Posterior cingulate gyrus (tissue), 11 donors: ENCODE results near the gene CEP57L1.

Experiments used
- DNase-seq, 10 donors: peaks; one replicate each; pipeline versions ENCODE4 v3.0.0 to v3.0.0-alpha.2; 2020 to 2021; ENCODE audit warnings: mixed read lengths in 3 of 10
- intact Hi-C: fragments of 100-400 bp; cut with DNase I; formaldehyde crosslinking; loops from one replicate; pipeline ENCODE4 v1.15.1; 2023

CEP57L1 gene

DNA sequence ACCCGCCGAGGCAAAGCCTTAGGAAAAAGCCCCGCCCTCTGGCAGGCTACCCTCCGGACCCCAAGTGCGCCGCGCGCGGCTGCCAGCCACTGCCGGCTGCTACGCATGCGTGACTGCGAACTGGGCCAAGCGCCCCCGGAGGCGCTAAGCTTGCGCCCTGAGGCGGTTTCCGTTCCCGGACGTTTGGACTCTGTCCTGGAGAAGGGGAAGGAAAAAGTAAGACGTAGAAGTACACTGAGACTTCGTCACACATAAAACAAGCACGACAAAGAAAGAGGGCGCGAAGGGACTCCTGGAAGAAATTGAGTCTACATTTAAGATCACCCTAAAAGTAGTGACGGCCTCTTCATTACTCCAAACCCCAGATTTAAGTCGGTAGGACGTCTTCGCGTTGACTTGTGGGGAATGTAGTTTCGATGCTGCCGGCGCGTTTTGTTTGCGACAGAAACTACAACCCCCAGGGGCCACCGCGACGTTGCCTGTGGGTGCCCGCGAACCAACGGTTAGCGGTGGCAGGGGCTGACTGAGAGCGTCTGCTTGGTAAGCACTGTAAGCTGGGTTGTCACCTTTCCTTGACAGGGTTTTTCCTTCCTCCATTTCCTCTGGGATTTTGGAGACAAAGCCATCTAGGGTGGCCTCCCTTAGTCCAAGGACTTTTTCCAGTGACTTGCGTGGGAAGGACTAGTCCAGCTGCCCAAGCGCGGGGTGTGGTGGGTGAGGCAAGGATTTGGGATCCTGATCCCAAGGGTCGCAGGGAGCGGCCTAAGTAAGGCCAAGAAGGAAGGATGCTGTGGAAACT is at the start of gene CEP57L1:
Gene CEP57L1, plus strand, starts transcription at position 472 of the 799 bp plus-strand sequence. CDS start 49,715 bp downstream, outside the sequence.
- intact Hi-C loops = loop anchor here (2.0 kb wide), 1 partner anchor 288 kb away; the partner anchor contains the start of gene CD164

DNA sequence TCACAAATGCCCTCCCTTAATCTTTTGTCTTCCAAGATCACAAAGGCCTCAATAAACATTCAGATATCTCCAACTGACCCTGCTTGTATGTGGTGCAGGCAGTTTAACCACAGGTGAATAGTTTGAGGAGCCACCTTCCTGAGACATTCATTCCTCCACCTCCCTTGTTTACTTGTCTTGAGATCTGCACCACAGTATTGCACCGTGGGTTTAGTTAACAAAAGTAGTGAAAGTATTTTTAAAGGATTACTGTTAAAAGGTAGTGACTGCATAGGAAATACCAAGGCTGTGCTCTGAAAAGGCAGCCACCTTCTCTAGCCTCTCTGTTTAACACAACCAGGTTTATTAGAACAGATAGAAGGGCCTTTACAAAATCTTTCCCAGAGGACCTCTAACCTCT is 47.1 kb upstream of the CEP57L1 start:
- no peak for DNase-seq
- intact Hi-C loops = no loop called here

More for the DNA sequence above, at the start of gene CEP57L1:
- peak; percentile 93 to 99 (median 95) for DNase-seq

DNA sequence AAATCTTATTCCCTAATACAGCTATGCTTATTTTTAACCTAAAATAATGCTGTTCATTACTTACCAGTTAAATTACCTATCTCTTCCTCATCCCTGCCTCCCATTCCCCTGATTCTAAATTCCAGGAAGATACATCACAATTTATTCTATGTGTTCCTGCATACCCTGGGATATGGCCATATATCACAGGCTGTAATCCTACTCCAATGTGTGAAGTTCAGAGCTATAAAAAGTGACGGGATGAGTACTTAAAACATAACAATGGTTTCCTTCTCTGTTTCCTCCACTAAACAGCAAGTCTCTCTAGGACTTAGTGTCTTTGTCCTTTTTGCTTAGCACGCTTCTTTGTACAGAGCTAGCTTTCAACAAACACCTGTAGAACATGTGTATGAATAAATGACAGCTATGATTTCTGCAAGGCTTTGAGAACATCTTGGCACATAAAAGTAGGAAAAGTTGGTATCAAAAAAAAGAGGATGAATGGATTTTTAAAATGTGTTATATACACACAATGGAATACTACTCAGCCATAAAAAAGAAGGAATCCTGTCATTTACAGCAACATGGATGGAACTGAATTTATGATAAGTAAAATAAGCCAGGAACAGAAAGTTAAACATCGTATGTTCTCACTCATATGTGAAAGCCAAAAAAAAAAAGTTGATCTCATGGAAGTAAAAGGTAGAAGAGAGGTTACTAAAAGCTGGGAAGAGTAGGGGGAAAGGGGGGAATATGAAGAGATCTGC is 46.5 kb upstream of the CEP57L1 start:
- intact Hi-C loops = no loop called here
- no peak for DNase-seq

DNA sequence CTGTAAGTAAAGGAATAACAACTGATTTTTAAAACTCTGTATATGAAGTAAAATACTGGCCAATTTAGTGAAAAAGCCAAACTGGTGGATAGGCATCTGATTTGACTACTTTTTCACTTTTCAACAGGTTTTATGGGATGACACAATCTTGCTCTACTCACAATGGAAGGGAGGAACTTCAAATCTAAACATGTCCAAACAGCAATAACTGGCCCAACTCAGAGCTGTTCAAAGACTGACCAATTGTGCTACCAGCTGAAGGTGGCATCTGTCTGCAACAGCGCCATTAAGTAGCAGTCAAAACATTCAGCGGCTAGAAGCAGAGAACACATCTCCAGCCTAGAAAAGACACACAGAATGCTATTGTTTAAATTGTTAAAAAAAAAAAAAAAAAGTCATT is 45.3 kb upstream of the CEP57L1 start:
- intact Hi-C loops = loop anchor here (5.0 kb wide), 1 partner anchor 38 kb away; no protein-coding TSS in a partner anchor

DNA sequence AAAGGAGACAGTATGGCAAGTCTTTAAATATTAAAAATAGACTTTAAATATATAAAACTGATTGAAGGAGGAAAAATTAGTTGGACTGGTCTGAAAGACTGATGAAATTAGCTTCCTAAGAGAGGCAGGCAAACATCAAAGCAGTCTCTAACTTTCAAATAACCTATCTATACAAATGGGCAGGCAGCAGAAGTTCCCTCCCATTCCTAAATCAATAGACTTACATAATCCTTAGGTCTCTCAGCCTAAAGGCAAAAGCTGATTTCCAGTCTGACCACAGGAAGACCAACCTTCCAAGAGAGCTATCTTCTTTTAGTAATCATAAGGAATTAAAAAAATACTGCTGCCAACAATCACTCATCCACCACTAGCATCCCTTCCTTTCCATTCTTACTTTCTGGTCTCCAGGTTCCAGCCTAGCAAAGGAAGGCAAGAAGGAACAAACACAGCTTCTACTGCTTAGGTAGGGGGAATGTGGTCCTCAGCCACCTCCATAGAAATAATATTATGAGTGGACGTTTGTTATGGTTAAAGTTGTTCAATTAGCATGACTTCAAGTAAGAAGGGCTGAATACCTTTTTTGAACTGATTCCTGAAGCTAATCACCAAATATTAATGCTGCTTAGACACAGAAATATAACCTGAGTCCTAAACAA is 44.7 kb upstream of the CEP57L1 start:
- intact Hi-C loops = loop anchor here (5.0 kb wide), 1 partner anchor 38 kb away; no protein-coding TSS in a partner anchor
- no peak for DNase-seq

More for the DNA sequence above, 45.3 kb upstream of the CEP57L1 start:
- DNase-seq = peak in 5 of 10 donors; percentile 11 to 84 (median 27)

DNA sequence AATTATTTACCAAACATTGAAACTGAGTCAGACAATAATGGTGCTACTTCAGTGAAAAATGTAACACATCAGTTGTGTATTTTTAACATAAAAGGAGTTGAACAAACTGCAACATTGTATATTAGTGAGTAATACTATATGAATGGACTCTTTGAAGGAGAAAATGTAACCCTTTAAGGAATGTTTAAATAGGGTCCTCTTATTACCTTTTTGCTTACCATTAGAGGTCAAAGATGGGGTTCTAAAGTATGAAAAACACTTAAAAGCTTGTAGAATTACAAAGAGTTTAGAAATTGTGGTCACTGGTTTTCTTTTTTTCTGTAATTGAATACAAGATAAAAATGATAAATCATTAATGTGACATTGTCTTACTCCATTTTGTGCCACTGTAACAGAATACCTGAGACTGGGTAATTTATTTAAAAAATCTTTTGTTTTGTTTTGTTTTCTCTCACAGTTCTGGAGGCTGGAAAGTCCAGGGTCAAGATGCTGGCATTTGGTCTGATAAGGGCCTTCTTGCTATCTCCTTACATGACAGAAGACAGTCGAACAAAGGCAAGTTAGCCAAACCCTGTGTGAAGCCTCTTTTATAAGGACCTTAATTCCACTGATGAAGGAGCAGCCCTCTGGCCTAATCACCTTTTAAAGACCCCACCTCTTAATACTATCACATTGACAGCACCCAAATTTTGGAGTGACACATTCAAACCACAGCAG is 43.8 kb upstream of the CEP57L1 start:
- intact Hi-C loops = loop anchor here (5.0 kb wide), 1 partner anchor 39 kb away; no protein-coding TSS in a partner anchor

DNA sequence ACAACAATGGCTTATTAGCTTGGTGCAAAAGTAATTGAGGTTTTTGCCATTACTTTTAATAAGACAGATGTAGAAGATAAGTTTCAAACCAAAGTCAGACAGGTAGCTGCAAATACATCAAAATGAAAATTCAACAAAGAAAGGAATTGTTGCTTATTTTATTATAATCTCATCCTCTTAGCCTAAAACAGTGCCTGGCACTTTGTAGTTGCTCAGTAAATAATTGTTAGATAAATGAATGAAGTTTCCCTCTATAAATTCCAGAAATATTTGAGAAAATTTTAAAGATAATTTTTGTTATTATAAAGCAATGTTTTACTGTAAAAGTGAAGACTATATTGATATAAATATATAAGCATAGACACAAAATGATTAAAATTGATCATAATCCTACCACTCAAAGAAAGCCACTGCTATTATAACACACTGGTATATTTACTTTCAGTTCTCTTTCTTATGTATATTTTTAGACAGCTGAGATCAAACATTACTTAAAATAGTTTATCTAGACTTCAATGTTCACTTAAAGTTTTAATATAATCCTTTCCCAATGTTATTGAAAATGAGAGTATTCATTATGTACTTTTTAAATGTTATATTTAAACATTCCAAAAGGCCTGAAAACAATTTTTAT is 43.2 kb upstream of the CEP57L1 start:
- intact Hi-C loops = loop anchor here (5.0 kb wide), 1 partner anchor 40 kb away; no protein-coding TSS in a partner anchor
- DNase-seq = no peak

More for the DNA sequence above, 43.8 kb upstream of the CEP57L1 start:
- no peak for DNase-seq

DNA sequence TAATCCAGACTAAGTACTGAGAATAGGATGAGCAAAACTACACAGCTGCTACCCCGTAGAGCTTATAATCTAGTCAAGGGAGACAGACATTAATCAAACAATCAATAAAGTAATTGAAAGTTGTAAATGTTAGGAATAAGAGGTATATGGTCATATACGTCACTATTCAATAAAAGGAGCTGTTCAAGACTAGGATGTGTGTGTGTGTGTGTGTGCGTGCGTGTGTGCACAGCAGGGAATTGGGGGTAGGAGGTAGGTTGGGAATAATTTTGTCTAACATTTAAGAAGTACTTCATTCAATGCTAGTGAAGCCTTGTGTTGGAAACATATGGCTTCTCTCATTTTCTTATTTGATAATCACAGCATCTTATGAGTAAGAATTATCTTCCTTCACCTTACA is 42.5 kb upstream of the CEP57L1 start:
- no peak for DNase-seq
- intact Hi-C loops = loop anchor here (5.0 kb wide), 1 partner anchor 41 kb away; no protein-coding TSS in a partner anchor

DNA sequence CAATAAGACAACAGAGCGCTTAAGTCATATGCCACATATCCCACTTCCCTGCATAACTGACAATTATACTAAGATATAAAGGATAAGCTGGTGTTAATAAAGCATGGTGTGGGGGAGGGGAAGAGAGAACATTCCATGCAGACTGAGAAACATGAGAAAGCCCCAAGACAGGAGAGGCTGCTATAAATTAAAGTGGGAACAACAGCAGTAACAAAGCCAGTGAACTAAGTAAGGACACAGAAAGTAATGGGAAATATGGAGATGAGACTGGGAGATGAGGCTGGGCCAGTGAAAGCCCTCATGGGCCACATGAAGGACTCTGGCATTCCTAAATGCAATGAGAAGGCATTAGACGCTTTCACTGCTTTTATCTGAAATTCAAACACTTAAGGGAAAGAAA is 42.0 kb upstream of the CEP57L1 start:
- no peak for DNase-seq
- intact Hi-C loops = loop anchor here (5.0 kb wide), 1 partner anchor 41 kb away; no protein-coding TSS in a partner anchor

DNA sequence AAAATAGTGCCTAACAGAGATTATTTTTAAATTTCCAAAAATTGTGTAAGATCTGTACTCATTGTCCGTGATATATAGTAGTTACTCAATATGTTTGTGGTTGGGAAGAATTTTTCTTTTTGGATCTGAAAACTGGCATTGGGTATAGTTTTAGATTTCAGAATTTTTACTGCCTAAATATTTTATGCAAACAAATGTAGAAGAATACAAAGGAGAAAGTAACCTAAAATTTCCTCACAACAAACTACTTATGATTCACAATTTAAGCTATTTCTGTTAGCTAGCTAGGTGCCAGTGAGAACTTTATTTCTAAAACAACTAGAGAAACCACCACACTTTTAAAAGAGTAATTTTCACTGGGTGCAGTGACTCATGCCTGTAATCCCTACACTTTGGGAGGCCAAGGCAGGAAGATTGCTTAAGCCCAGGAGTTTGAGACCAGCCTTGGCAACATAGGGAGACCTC is 39.5 kb upstream of the CEP57L1 start:
- intact Hi-C loops = no loop called here
- DNase-seq = no peak

DNA sequence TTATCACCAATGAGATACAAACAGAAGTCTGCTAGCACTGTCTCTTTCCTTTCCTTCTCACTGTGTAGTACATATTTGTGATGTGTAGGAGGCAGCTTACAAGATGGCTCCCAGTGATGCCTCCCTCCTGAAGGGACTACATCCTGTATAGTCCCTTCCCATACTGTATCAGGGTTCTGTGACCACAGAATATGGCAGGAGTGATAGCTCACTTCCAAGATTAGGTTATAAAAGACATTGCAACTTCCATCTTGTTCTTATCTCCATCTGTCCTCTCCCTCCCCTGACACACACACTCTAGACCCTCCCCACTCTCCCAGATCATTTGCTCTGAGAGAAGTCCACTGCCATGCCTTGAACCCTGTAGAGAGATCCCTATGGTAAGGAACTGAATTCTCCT is 38.6 kb upstream of the CEP57L1 start:
- intact Hi-C loops = no loop called here
- no peak for DNase-seq

DNA sequence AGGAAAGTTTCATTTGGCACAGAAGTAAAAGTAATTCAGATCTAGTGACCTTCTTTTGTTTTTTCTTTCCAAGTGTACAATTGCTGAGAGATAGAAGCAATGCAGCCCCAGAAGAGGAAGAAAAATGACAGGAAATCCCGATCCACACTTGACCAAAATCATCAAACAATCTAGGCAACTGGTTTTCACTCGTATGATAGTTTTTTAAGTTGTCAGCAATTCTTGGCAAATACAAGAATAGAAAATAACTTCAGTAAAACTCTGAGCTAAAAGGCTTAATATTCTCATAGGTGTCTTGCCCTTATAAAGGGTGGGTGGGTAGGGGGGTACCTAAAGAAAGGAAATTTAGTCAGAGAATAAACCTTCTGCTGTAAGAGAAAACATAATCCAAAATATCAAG is 36.7 kb upstream of the CEP57L1 start:
- intact Hi-C loops = no loop called here
- no peak for DNase-seq

DNA sequence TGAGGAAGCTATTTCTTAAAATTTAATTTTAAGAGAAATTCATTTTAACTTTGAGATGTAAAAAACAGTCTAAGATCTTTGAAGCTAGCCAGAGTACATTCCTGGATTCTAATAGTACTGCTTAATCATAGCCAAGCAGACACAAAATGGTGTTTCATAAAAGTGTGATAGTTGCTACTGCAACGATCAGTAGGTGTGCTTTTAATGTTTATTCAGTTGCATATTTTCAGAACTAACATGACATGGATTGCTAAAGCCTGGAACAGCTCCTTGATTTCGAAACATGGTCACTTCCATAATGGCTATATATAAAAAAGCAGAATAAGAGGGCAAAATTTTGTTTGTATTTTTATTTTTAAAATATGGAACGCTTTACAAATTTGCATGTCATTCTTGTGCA is 36.2 kb upstream of the CEP57L1 start:
- DNase-seq = no peak
- intact Hi-C loops = no loop called here

DNA sequence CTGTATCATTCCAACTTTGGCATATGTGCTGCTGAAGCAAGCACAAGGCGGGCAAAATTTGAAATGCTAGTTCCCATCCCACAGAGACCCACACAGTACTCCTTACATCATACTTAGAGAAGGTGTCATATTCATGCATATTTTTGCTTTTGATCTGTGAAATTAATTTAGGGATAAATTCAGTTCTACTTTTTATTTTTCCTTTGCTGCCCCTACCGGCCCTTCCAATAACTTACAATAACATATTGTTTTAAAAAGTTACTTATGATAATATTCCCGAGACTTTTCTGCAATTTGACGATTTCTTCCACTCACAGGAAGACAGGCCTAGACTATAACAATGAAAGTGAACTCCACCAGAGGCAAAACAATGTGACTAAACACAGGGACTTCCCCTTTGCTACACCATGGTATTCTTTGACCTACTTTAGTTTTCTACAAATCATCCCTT is 35.7 kb upstream of the CEP57L1 start:
- DNase-seq = no peak
- intact Hi-C loops = no loop called here

DNA sequence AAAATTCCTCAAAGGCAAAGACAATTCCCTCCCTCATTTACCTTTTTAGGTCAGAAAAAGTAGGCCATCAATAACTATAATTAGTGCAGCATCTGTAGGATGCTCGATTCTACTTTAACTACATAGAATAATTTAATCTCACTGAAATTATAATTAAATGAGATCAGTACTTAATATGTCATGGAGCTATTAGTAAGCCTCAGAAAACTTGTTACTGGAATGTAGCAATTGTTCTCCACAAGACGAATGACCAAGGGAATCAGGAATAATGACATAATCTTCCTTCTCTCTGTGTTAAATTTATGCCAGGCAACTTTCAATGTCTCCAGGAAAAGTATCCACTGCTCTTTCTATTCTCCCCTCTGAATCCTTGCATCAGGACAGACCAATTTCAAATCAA is 34.7 kb upstream of the CEP57L1 start:
- intact Hi-C loops = no loop called here
- no peak for DNase-seq

DNA sequence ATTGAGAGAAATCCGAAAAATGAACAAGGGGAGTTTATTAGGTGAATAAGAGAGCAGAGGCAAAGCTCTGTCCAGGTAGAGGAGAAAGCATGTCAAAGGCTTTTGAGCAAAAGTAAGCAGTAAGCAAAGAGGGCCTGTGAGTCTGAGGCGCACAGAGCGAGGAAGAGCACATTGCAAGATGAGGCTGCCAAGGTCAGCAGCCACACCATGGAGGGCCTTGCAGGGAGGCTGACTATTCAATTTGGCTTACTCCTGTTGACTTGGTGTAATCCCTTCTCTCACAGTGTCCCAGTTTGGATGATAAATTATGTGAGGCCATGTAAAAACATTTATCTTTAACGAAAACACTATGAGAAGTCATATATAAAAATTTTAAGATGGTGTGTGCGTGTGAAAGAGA is 33.1 kb upstream of the CEP57L1 start:
- intact Hi-C loops = no loop called here
- no peak for DNase-seq

DNA sequence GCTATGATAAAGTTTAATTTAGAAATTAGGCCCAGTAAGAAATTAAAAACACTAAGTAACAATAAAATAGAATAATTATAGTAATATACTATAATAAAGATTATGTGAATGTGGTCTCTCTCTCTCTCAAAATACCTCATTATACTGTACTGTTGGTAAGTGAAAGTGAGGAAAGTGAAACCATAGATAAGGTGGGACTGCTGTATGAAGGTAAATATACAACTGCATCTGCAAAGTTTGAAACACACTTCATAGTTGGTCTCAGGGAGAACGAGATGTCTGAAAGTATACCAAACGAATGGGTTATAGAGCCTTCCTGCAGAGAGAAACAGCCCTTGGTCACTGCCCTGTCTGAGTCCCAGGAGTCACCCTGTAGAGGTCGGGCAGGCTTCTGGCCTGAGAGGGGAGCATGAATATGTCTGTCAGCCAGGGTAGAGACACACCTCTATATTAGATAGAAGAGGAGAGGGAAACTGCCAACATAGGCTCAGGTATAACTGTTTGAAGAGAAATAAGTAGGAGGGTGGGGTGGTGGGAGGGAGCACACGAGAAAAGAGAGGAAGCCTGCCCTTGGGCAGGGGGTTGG is 32.4 kb upstream of the CEP57L1 start:
- intact Hi-C loops = no loop called here

DNA sequence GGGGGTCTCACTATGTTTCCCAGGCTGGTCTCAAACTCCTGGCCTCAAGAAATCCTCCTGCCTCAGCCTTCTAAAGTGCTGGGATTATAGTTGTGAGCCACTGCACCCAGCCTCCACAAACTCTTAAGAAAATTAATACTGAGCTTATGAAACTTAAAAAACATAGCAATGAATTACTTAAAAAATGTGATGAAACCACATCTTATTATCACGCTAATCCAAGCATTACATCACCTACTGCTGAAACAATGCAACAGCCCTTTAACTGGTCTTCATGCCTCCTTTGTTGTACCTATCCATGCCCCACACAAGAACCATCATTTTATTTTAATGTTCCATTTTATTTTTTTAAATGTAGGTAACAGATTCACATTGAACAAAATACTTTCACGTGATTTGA is 25.6 kb upstream of the CEP57L1 start:
- DNase-seq = no peak
- intact Hi-C loops = loop anchor here (5.0 kb wide), 2 partner anchors 62 to 172 kb away; no protein-coding TSS in a partner anchor

More for the DNA sequence above, 32.4 kb upstream of the CEP57L1 start:
- no peak for DNase-seq
